ENCODE data around the gene ALDH6A1.
A peak's percentile ranks its signal among the peaks of the same experiment; 100 is the strongest.

Gene ALDH6A1

DNA sequence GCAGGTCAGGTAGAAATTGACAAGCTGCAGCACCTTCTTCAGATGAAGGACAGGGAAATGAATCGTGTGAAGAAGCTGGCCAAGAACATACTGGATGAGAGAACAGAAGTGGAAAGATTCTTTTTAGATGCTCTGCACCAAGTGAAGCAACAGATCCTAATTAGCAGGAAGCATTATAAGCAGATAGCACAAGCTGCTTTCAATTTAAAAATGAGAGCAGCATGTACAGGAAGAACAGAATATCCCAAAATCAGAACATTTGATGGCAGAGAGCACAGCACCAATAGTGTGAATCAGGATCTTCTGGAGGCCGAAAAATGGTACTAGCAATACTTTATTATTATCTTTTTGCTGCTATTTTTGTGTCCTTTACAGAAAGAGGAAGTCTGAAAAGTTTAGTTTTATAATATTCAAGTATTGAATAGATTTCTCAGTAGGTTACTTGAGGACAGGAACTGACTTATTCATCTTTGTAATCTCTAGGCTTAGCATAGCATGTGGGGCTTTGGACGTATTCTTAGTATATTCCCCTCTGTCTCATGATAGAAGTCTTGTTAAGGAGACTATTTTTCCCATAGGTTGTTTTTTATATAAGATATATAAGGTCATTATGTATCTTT lies 34.3 kb downstream of the ALDH6A1 start:
- TF ChIP-seq, protein P1, sequence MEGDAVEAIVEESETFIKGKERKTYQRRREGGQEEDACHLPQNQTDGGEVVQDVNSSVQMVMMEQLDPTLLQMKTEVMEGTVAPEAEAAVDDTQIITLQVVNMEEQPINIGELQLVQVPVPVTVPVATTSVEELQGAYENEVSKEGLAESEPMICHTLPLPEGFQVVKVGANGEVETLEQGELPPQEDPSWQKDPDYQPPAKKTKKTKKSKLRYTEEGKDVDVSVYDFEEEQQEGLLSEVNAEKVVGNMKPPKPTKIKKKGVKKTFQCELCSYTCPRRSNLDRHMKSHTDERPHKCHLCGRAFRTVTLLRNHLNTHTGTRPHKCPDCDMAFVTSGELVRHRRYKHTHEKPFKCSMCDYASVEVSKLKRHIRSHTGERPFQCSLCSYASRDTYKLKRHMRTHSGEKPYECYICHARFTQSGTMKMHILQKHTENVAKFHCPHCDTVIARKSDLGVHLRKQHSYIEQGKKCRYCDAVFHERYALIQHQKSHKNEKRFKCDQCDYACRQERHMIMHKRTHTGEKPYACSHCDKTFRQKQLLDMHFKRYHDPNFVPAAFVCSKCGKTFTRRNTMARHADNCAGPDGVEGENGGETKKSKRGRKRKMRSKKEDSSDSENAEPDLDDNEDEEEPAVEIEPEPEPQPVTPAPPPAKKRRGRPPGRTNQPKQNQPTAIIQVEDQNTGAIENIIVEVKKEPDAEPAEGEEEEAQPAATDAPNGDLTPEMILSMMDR (conservative IDR thresholded peaks at IDR 0.05; ENCODE audit: low read length) = no peak
- H3K4me3 ChIP-seq (ENCODE audit: low read length) = no peak overlapping the region
- DNase-seq (ENCODE audit: low read depth) = peak; percentile 17

DNA sequence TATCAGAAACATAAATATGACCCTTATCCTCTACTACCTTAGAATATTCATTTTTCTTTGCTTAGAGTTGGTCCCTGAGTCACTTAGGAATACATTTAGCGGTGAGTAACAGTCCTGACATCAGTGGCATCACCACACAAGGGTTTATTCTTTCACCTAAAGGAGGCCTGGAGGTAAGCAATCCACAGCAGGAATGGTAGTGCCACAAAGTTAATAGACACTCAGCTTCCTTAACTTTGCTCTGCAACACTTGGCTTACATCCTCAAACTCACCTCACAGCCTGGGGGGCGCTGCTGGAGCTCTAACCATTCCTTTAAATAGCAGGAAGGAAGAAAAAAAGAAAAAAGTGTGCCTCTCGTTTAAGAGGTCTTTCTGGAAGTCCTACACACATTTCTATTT lies 36.0 kb downstream of the ALDH6A1 start:
- TF ChIP-seq, protein P1 (conservative IDR thresholded peaks at IDR 0.05; ENCODE audit: low read length) = no peak
- H3K4me3 ChIP-seq (ENCODE audit: low read length) = no peak overlapping the region
- DNase-seq (ENCODE audit: low read depth) = no peak

DNA sequence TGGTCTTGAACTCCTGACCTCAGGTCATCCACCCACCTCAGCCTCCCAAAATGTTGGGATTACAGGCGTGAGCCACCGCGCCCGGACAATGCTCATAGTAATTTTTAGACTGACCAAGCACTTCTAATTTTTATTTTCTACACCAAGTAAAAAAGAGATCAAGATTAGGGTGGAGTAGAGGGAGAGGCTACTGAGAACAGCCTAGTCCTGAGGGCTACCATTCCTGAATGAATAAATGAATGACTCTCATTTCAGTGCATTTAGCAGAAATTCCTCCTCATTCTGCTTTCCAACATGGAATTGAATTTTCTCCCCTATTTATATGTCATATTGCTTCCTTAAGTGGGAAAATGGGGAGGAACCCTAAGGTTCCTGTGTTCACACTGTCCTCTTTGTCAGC lies 38.7 kb downstream of the ALDH6A1 start:
- DNase-seq (ENCODE audit: low read depth) = no peak
- TF ChIP-seq, protein P1 (conservative IDR thresholded peaks at IDR 0.05; ENCODE audit: low read length) = no peak
- H3K4me3 ChIP-seq (ENCODE audit: low read length) = no peak overlapping the region

DNA sequence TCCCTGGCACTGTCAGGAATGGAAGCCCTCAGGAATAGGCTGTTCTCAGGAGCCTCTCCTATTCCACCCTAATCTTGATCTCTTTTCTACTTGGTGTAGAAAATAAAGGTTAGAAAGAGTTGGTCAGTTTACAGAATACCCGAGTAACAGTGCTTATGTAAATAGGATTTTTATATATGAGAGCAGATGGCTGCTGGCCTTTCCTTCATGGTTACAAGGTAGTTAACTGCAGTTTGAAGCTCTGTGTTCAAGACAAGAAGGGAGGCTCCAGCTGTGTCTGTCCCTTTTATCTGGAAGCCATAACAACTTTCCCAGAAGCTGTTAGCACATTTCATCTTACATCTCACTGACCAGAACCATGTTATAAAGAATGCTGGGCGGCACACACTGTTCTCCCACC lies 42.0 kb downstream of the ALDH6A1 start:
- H3K4me3 ChIP-seq (ENCODE audit: low read length) = no peak overlapping the region
- no peak for DNase-seq (ENCODE audit: low read depth)
- TF ChIP-seq, protein P1 (conservative IDR thresholded peaks at IDR 0.05; ENCODE audit: low read length) = no peak

DNA sequence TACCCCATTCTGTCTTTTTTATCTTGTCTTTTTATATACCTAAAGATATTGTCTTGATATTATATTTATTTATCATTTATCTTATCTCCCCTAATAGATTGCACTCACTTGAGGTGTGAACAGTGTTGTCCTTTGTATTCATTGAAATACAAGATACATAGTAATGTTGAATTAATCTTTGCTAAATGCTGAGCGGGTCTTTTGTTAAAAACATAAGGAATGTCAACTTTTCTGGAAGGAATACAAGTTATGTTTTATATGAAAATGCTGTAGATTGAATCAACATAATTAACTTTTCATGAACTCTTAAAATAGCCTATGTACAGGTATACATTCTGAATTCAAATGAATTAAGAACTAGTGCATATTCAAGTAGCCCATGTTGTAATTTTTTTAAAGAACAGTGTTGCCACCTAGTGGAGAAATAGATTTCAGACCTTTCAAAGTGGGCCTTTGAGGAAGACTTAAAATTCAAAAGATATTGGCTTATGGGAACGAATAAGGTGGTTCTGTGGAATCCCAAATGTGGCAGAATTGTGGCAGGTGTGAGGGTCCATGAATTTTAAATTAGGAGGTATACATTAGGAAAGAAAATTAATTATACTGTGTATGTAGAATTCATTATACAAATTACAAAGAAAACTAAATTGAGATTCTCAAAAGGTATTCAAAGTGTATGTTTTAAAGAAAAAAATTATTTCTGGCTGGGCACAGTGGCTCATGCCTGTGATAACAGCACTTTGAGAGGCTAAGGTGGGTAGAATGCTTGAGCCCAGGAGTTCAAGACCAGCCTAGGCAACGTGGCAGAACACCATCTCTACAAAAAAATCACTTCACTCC lies 46.0 kb downstream of the ALDH6A1 start:
- DNase-seq (ENCODE audit: low read depth) = peak; percentile 55
- no peak overlapping the region for H3K4me3 ChIP-seq (ENCODE audit: low read length)
- TF ChIP-seq, protein P1 (conservative IDR thresholded peaks at IDR 0.05; ENCODE audit: low read length) = peak; percentile 70

DNA sequence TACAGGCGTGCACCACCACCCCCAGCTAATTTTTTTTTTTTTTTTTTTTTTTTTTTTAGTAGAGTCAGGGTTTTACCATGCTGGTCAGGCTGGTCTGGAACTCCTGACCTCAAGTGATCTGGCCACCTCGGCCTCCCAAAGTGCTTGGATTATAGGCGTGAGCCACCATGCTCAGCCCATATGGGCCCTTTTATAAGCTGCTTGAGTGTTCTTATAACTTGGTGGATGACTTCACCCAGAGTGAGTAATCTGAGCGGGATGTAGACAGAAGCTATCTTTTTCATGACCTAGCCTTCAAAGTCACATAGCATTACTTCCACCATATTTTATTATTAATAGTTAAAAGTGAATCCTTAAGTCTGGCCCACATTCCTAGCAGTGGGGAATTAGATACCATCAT lies 48.7 kb downstream of the ALDH6A1 start:
- DNase-seq (ENCODE audit: low read depth) = peak; percentile 31
- TF ChIP-seq, protein P1 (conservative IDR thresholded peaks at IDR 0.05; ENCODE audit: low read length) = no peak
- H3K4me3 ChIP-seq (ENCODE audit: low read length) = no peak overlapping the region

DNA sequence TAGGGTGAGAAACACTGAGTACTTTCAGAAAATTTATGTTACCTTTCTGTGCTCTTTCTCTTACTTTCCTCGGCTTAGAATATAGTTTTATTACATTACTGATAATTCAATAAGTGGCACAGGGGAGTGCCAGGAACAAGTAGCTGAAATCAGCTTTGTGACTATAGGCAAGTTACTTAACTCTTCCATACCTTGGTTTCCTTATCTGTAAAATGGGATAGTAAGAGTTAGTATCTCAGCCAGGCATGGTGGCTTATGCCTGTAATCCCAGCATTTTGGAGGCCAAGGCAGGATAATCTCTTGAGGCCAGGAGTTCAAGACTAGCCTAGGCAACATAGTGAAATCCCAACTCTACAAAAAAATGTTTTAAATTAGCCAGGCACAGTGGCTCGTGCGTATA lies 49.7 kb downstream of the ALDH6A1 start:
- DNase-seq (ENCODE audit: low read depth) = no peak
- no peak overlapping the region for H3K4me3 ChIP-seq (ENCODE audit: low read length)
- TF ChIP-seq, protein P1 (conservative IDR thresholded peaks at IDR 0.05; ENCODE audit: low read length) = no peak
